ENCODE data around the gene TMF1.

The TMF1 gene, protein sequence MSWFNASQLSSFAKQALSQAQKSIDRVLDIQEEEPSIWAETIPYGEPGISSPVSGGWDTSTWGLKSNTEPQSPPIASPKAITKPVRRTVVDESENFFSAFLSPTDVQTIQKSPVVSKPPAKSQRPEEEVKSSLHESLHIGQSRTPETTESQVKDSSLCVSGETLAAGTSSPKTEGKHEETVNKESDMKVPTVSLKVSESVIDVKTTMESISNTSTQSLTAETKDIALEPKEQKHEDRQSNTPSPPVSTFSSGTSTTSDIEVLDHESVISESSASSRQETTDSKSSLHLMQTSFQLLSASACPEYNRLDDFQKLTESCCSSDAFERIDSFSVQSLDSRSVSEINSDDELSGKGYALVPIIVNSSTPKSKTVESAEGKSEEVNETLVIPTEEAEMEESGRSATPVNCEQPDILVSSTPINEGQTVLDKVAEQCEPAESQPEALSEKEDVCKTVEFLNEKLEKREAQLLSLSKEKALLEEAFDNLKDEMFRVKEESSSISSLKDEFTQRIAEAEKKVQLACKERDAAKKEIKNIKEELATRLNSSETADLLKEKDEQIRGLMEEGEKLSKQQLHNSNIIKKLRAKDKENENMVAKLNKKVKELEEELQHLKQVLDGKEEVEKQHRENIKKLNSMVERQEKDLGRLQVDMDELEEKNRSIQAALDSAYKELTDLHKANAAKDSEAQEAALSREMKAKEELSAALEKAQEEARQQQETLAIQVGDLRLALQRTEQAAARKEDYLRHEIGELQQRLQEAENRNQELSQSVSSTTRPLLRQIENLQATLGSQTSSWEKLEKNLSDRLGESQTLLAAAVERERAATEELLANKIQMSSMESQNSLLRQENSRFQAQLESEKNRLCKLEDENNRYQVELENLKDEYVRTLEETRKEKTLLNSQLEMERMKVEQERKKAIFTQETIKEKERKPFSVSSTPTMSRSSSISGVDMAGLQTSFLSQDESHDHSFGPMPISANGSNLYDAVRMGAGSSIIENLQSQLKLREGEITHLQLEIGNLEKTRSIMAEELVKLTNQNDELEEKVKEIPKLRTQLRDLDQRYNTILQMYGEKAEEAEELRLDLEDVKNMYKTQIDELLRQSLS

DNA sequence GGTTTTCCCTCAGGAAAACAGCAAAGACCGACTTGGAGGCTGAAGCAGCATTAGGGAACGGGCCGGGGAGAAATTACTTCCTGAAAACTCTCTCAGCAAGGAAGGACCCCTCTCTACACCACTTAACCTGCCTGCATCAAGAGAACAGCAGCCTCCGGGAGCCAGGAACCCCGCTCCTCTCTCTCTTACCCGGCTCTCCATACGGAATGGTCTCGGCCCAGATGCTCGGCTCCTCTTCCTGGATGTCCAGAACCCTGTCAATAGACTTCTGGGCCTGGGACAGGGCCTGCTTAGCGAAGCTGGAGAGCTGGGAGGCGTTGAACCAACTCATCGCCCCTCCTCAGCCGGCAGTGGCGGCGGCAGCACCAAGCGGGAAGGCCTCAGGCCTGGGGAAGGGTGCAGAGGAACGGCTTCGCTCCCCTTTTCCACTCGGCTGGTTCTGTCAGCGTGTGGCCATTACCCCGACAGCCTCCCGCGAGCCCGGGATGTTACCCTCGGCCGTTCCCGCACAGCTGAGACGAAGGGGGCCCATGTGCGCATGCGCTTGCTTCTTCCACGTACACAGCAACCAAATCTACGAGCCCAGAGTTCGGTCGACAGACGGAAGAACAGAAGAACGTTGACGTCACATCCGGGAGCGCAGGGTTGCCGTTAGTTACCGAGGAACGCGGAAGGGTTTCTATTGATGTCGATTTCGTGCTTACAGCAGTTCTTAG lies at the start of gene TMF1:
TMF1 (minus strand) TSS at position 578 of the 716 bp plus-strand sequence; CDS start at position 331, 247 bp downstream.
- DNase-seq (ENCODE audit: low read depth) = peak; percentile 97

- DNase-seq (ENCODE audit: low read depth) = no peak
Observed at GRCh38 chr3:69099576-69099975, 47.4 kb upstream of the TMF1 start.

GRCh38 chr3:69097407-69098086 lies 45.4 kb upstream of the TMF1 start:
- DNase-seq (ENCODE audit: low read depth) = no peak

DNA sequence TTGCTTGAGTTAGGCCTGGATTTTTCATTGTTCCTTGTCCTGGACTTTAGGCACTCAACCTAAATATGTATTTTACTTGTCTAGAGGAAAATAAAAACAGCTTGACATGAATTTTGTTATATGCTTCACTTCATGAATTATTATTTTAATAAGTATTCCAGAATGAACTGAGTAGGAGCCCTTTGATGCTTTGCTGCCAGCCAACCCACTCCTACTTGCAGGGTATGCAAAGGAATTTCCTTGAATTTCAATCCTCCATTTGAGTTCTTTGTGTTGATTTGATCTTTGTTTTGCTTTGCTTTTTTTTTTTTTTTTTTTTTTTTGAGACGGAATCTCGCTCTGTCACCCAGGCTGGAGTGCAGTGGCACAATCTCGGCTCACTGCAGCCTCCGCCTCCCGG lies 44.2 kb upstream of the TMF1 start:
- DNase-seq (ENCODE audit: low read depth) = no peak

DNA sequence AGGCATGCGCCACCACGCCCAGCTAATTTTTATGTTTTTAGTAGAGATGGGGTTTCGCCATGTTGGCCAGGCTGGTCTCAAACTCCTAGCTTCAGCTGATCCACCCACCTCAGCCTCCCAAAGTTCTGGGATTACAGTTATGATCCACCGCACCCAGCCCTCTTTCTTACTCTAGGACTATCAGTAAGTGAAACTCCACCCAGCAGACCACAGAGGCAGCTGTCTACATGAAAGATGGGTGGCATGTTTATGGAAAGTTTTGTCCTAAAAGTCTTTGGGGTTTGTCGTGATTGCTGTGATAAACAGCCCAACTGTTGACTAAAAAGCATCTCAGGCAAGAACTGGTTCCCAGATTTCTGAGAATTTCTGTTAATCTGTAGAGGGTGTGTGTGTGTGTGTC lies 43.5 kb upstream of the TMF1 start:
- no peak for DNase-seq (ENCODE audit: low read depth)

DNA sequence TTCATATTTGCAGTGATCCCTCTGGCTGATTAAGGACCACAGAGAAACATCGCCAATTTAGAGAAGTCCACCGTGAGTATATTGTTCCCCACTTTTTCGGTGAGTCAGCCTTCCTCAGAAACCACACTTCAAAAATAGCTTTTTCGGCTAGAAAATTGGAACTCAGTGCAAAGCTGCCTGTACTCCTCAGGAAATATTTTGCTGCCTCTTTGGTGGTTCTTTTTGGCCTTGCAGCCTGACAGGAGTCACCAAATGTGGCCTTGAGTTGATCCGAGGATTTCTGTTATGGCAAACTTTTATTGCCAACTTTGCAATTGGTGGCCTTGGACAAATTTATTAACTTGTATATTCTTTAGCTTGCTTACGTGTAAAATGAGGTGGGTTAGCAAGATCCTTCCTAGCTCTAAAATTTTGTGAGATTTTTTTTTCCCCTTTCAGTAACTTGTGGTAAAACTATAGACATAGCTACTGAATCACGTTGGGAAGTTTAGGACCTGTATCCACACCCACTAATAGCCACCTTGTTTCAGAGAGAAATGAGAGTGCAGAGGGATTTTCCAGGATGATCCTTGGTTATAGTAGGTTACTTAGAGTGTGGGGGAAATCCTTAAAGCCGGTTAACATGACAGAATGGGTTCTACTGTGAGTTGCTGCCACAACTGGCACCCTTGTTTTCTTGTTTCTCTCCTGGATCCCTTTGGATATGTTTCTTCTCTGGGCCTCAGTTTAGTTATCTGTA lies 42.5 kb upstream of the TMF1 start:
- no peak for DNase-seq (ENCODE audit: low read depth)

DNA sequence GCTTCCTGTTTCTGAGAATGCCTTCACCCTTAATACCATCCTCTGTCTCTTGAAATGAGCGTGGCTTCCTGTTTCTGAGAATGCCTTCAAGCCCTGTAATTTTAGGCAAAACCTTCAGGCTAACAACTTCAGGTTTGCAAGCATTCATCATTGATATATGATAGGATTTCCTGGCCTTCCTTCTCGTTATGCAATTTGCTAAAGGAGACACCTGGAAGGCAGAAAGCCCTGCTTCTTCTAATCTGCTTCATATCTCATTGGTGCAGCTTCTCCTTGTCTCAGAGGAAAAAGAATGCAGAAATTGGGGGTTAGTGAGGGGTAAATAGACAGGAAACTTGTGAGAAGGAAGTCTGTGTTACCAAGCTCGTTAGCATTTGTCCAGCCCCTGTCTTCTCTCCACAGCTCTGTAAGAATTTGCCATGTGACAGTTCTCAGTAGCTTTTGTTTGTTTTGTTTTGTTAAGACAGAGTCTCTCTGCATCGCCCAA lies 39.9 kb upstream of the TMF1 start:
- DNase-seq (ENCODE audit: low read depth) = no peak

DNA sequence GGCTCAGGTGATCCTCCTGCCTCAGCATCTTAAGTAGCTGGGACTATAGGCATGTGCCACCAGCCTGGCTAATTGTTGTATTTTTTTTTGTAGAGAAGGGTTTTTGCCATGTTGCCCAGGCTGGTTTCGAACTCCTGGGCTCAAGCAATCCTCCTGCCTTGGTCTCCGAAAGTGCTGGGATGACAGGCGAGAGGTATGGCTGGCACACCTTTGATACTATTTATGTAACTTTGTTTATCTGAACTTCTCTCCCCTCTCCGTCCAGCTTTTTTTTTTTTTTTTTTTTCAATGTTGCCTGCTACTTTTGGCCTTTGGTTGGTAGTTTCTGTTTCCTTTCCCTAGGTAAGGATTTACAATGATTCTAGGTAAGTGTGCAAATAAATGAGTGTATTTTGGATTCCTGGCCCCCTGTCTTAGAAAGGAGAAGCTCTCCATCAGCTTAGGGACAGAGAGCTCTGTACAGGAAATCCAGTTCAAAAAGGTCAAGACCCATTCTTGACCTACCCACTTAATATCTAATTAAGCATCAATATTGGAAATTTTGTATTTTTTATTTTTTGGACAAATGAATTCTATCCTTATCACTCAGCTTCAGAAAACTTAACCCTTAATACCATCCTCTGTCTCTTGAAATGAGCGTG lies 39.4 kb upstream of the TMF1 start:
- DNase-seq (ENCODE audit: low read depth) = no peak

GRCh38 chr3:69090021-69090420 lies 37.9 kb upstream of the TMF1 start:
- DNase-seq (ENCODE audit: low read depth) = peak; percentile 57

DNA sequence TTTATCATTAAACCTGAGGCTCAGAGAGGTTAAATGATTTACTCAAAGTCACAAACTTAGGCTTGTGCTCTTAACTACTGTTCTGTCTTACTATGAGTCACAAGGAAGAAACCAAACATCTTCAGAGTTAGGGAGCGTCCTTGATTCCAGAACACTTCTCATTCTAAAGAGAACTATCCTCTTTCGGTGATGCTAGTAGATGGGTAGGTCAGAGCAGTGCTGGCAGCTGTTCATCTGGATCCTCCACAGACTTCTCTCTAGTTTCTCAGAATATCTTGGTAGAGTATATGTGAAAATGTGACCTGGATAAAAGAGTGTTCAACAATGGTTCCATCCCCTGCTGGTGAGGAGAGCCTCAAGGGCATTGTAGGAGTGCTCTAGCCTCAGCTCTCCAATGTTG lies 35.9 kb upstream of the TMF1 start:
- no peak for DNase-seq (ENCODE audit: low read depth)

GRCh38 chr3:69087030-69087791 lies 35.1 kb upstream of the TMF1 start:
- DNase-seq (ENCODE audit: low read depth) = no peak

DNA sequence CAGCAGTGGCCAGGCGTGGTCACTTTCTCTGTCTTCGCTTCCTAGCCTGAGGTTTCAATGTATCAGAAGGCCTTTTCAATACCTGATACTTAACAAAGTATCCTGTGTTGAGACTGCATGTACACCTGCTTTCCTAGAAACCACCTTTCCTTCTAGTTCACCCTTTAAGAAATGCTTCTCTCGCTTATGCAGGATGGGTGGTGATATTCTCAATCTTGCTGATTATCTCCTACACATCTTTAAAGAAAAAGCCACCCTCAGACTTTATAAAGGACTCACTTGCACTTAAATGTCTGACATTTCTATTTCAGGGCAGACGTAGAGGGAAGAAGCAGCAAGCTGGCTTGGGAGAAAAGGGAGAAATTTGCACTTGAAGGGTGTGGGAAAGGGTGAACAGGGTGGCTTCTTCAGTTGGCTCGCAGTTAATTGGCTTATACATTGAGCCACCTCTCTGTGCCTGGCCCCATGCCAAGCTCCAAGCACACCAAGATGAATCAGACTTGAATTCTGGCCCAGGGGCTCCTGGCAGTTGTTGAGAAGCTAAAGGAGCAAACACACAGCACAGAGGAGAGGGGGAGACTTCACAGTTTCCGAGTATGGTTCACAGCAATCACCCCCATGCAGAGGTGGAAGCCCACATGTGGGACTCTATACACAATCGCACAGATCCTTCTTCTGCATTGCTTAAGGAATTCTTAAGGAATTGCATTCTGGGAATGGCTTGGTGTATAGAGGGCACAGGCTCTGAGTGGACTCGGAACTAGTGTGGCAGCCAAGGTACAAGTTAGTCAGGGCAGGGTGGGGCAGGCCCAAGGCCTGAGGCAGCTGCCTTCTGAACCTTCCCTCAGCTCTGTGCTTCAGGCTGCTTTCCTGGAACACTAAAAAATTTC lies 33.9 kb upstream of the TMF1 start:
- peak; percentile 75 for DNase-seq (ENCODE audit: low read depth)

DNA sequence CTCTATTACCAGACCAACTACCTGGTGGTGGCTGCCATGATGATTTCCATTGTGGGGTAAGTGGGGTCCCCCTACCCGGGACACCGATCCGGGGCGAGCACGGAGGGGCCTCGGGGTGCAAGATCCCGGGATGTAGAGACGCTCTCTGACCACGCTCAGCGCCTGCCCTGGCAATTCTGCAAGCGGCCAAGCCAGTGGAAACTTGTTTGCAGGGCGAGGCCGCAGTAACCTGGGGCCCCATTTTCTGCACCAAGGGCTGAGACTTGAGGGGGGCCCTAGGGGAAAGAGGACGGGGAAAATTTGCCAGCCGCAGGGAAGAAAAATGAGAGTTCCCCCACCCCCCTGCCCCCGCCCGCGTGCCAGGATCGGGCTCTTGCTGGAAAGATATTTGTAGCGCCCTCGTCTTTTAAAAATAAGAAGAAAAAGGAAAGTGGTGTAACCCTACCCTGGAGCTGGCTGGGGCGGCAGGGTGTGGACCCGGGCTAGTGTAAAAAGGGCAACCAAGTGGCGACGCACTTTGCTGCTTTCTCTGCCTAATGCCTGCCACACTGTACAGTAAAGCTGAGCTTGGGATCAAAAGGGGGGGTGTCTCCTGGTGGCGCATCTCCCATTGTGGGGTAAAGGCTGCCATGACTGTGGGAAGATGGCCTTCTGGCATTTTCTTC lies 33.2 kb upstream of the TMF1 start:
- DNase-seq (ENCODE audit: low read depth) = no peak

DNA sequence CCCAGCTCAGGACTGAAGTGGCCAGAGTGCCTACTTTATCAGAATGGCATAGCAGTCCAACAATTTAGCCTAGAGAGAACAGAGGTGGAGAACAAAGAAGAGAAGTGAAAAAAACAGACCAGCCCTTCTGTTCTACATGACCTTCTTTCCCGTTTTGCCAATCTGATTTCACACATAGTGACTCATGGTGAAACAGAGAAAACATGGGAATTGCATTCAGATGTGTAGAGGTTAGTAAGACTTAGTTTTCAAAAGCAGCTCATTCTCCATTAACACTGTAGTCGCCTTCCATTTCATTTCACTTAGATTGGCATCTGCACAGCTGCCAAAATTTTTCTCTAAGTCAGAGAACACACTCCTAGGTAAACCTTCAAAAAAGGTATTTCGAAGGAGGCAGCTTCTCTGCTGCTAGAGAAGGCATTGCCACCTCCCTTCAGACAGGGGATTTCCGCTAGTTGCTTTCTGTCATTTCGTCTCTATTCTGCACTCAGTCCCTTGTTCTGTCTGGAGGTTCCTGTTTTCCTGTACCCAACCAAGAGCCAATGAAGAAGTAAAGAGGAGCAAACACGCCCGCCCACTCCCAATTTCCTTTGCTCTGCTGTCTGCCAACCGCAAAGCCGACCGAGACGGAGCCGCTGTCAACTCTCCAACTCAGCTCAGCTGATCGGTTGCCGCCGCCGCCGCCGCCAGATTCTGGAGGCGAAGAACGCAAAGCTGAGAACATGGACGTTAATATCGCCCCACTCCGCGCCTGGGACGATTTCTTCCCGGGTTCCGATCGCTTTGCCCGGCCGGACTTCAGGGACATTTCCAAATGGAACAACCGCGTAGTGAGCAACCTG lies 32.4 kb upstream of the TMF1 start, which contains the start of gene ARL6IP5:
ARL6IP5 (plus strand) TSS at position 612 of the 842 bp plus-strand sequence; CDS start at position 723, 111 bp downstream.
- DNase-seq (ENCODE audit: low read depth) = peak; percentile 79

GRCh38 chr3:69082805-69083204 lies 30.7 kb upstream of the TMF1 start:
- peak; percentile 55 for DNase-seq (ENCODE audit: low read depth)

- no peak for DNase-seq (ENCODE audit: low read depth)
Observed at GRCh38 chr3:69082361-69082760, 30.2 kb upstream of the TMF1 start.

Data from non-pigmented ciliary epithelial cell (primary cell).